HEK293 (cell line): ENCODE measurements around the gene SMIM14.
"Not testable (repeated sequence)": the region's sequence is repeated elsewhere in the genome, so short reads cannot be mapped to it uniquely, and the experiment has no call there.

Experiments used
- ATF2 ChIP-seq: fragments of 450-650 bp; formaldehyde crosslinking; IDR thresholded peaks from 2 replicates; pipeline ENCODE4 v1.5.1; 2016; ENCODE audit warnings: missing biosample characterization, missing genetic modification characterization, low read depth
- CTCF ChIP-seq: fragments of 450-650 bp; formaldehyde crosslinking; IDR thresholded peaks from 2 replicates; pipeline ENCODE4 v1.5.1; 2016; ENCODE audit warnings: missing biosample characterization, missing genetic modification characterization
- REPIN1 ChIP-seq: fragments of 450-650 bp; formaldehyde crosslinking; IDR thresholded peaks from 2 replicates; pipeline ENCODE4 v1.5.1; 2017; ENCODE audit warnings: missing biosample characterization, missing genetic modification characterization, low read depth
- SETDB1 ChIP-seq: IDR thresholded peaks from one replicate; pipeline ENCODE4 v1.6.1; 2017; ENCODE audit warnings: mild to moderate bottlenecking, low read length, moderate library complexity, mixed read lengths; ENCODE audit not compliant: insufficient read length
- TCF7L2 ChIP-seq: IDR thresholded peaks from 2 replicates; pipeline ENCODE4 v1.6.1; 2011; ENCODE audit warnings: low read depth, mild to moderate bottlenecking, inconsistent platforms, low read length, moderate library complexity, borderline replicate concordance
- ZBTB21 ChIP-seq: fragments of 450-650 bp; formaldehyde crosslinking; IDR thresholded peaks from 2 replicates; pipeline ENCODE4 v1.5.1; 2017; ENCODE audit warnings: missing biosample characterization, missing genetic modification characterization
- ZBTB26 ChIP-seq: fragments of 450-650 bp; formaldehyde crosslinking; optimal IDR thresholded peaks from 2 replicates; pipeline ENCODE3; 2016; ENCODE audit warnings: missing biosample characterization, mild to moderate bottlenecking, missing genetic modification characterization
- ZNF23 ChIP-seq: fragments of 450-650 bp; formaldehyde crosslinking; IDR thresholded peaks from 2 replicates; pipeline ENCODE4 v1.5.1; 2016; ENCODE audit warnings: missing biosample characterization, missing genetic modification characterization, borderline replicate concordance
- ZNF274 ChIP-seq, 2 experiments: fragments of 200-500 bp in 1 of 2; fragments of 450-650 bp in 1 of 2; sonication (Bioruptor generic) in 1 of 2; formaldehyde crosslinking in 1 of 2; IDR thresholded peaks; 2 replicates each; pipeline versions ENCODE4 v1.5.1 to v1.6.1; 2014 to 2016; ENCODE audit warnings: borderline replicate concordance in 1 of 2, inconsistent platforms in 1 of 2, low read length in 1 of 2, missing biosample characterization in 1 of 2, missing genetic modification characterization in 1 of 2
- ZNF433 ChIP-seq: fragments of 450-650 bp; formaldehyde crosslinking; IDR thresholded peaks from 2 replicates; pipeline ENCODE4 v1.5.1; 2016; ENCODE audit warnings: missing biosample characterization, missing genetic modification characterization, low read depth
- ZNF777 ChIP-seq: fragments of 450-650 bp; formaldehyde crosslinking; IDR thresholded peaks from 2 replicates; pipeline ENCODE4 v1.5.1; 2017; ENCODE audit warnings: missing biosample characterization, missing genetic modification characterization, borderline replicate concordance
- ZNF830 ChIP-seq: fragments of 450-650 bp; IDR thresholded peaks from 2 replicates; pipeline ENCODE4 v1.5.0; 2018; ENCODE audit warnings: missing biosample characterization, missing genetic modification characterization, low read depth, mild to moderate bottlenecking, moderate library complexity

GRCh38 chr4:39681003-39681402 is 42.3 kb upstream of the SMIM14 start:
- TF ChIP-seq CTCF (tag by site-specific recombination); REPIN1; ATF2; ZNF274 (IDR thresholded peaks at IDR 0.05; ENCODE audit: low read length); ZNF274 (tag by site-specific recombination; IDR thresholded peaks at IDR 0.05; ENCODE audit: borderline replicate concordance); TCF7L2; ZNF23 (tag by site-specific recombination); ZNF777 (tag by site-specific recombination); ZBTB21; SETDB1; ZNF433 (tag by site-specific recombination); ZBTB26 (tag by site-specific recombination); ZNF830 (tag by site-specific recombination): not testable (repeated sequence)
